Measurements from ENCODE around the gene SLC29A3. TPM values are rescaled to one million over a fixed set of nuclear protein-coding genes. Genes with fewer than 3 reads are reported as not detected.

Gene SLC29A3
- total and polyA plus RNA-seq, 10 of the 15 experiments (the other 5 are each of a cell fraction or from before 2014, with no cell fraction given), result 1.5 to 4.0 (median 2.7) TPM

DNA sequence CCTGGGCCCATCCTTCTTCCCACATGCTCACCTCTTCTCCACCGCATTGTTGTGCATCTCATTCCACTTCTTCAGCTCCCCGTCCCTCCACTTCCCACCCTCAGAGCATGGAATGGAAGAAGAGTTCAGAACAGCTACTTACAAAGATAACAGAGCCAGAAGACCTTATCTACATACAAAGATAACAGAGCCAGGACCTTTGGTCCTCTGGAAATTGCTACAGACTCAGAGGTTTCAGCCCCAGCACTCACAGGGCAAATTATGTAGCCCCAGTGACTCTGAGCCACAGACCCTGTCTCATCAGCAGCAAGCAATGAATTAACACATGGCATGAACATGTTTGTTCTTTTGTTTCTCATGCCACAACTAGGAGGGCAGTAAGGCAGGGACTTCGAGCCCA lies 28.7 kb upstream of the SLC29A3 start:
- H3K9ac ChIP-seq (ENCODE audit: control insufficient read depth, insufficient read depth, low read length), result no peak overlapping the region
- ChIA-PET CTCF (no interaction called here), POLR2A (no interaction called here), SMC1A (ENCODE audit: uncharacterized antibody, unreplicated experiment) (interaction anchor here (0.9 kb wide), 1 partner anchor 88 kb away, joined by 4 read pairs; no protein-coding TSS in a partner anchor), RAD21 (ENCODE audit: unreplicated experiment) (no interaction called here)
- no peak for FAIRE-seq
- WGBS (ENCODE audit: insufficient coverage, insufficient replicate concordance, low lambda C conversion rate, missing lambda C conversion rate), result 39% methylated on average over 3 of the region's 3 CpGs
- in situ Hi-C loops (cut with MboI), result no loop called here
- ATAC-seq, result no peak
- peaks cover 0 to 1% of the 10 kb centered on the region in 2 experiments; a peak in 2 of 4 replicates for H3K27me3 ChIP-seq (replicated peaks in 1 of 2; ENCODE audit: control insufficient read depth in 2 of 2, insufficient read depth in 2 of 2, low read length in 1 of 2)
- no peak overlapping the region for H3K4me2 ChIP-seq (ENCODE audit: control insufficient read depth, insufficient read depth)
- H3K4me3 ChIP-seq, result no peak overlapping the region
- no peaks in the 10 kb centered on the region for H3K36me3 ChIP-seq (ENCODE audit: control insufficient read depth in 2 of 2, insufficient read depth in 2 of 2, low read length in 1 of 2)
- no peak overlapping the region for H3K27ac ChIP-seq (ENCODE audit: control insufficient read depth, insufficient read depth)
- TF ChIP-seq SIX5 (IDR thresholded peaks at IDR 0.05; ENCODE audit: low read depth, low read length, severe bottlenecking) (no peak), RB1 (IDR thresholded peaks at IDR 0.05; ENCODE audit: borderline replicate concordance) (no peak), SPI1 (IDR thresholded peaks at IDR 0.05; ENCODE audit: borderline replicate concordance, insufficient read depth, low read depth, low read length) (no peak), SUZ12 (IDR thresholded peaks at IDR 0.05; ENCODE audit: unreplicated experiment) (no peak), MXI1 (IDR thresholded peaks at IDR 0.05; ENCODE audit: low read depth, low read length) (no peak), WRNIP1 (IDR thresholded peaks at IDR 0.05; ENCODE audit: borderline replicate concordance, low read depth, low read length) (no peak), KLF5 (IDR thresholded peaks at IDR 0.05; ENCODE audit: partially characterized antibody) (no peak), CREB1 (IDR thresholded peaks at IDR 0.05; ENCODE audit: low read depth) (no peak), ATF7 (IDR thresholded peaks at IDR 0.05; ENCODE audit: low read depth) (no peak), PML (IDR thresholded peaks at IDR 0.05; ENCODE audit: low read length) (no peak)
- TF ChIP-seq, protein P1, sequence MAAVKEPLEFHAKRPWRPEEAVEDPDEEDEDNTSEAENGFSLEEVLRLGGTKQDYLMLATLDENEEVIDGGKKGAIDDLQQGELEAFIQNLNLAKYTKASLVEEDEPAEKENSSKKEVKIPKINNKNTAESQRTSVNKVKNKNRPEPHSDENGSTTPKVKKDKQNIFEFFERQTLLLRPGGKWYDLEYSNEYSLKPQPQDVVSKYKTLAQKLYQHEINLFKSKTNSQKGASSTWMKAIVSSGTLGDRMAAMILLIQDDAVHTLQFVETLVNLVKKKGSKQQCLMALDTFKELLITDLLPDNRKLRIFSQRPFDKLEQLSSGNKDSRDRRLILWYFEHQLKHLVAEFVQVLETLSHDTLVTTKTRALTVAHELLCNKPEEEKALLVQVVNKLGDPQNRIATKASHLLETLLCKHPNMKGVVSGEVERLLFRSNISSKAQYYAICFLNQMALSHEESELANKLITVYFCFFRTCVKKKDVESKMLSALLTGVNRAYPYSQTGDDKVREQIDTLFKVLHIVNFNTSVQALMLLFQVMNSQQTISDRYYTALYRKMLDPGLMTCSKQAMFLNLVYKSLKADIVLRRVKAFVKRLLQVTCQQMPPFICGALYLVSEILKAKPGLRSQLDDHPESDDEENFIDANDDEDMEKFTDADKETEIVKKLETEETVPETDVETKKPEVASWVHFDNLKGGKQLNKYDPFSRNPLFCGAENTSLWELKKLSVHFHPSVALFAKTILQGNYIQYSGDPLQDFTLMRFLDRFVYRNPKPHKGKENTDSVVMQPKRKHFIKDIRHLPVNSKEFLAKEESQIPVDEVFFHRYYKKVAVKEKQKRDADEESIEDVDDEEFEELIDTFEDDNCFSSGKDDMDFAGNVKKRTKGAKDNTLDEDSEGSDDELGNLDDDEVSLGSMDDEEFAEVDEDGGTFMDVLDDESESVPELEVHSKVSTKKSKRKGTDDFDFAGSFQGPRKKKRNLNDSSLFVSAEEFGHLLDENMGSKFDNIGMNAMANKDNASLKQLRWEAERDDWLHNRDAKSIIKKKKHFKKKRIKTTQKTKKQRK (IDR thresholded peaks at IDR 0.05; ENCODE audit: low read depth, low read length), result no peak
- TF ChIP-seq, protein P2, sequence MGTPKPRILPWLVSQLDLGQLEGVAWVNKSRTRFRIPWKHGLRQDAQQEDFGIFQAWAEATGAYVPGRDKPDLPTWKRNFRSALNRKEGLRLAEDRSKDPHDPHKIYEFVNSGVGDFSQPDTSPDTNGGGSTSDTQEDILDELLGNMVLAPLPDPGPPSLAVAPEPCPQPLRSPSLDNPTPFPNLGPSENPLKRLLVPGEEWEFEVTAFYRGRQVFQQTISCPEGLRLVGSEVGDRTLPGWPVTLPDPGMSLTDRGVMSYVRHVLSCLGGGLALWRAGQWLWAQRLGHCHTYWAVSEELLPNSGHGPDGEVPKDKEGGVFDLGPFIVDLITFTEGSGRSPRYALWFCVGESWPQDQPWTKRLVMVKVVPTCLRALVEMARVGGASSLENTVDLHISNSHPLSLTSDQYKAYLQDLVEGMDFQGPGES (IDR thresholded peaks at IDR 0.05), result no peak
- TF ChIP-seq, protein P3, sequence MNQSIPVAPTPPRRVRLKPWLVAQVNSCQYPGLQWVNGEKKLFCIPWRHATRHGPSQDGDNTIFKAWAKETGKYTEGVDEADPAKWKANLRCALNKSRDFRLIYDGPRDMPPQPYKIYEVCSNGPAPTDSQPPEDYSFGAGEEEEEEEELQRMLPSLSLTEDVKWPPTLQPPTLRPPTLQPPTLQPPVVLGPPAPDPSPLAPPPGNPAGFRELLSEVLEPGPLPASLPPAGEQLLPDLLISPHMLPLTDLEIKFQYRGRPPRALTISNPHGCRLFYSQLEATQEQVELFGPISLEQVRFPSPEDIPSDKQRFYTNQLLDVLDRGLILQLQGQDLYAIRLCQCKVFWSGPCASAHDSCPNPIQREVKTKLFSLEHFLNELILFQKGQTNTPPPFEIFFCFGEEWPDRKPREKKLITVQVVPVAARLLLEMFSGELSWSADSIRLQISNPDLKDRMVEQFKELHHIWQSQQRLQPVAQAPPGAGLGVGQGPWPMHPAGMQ (IDR thresholded peaks at IDR 0.05; ENCODE audit: borderline replicate concordance), result no peak
- TF ChIP-seq, protein P4, sequence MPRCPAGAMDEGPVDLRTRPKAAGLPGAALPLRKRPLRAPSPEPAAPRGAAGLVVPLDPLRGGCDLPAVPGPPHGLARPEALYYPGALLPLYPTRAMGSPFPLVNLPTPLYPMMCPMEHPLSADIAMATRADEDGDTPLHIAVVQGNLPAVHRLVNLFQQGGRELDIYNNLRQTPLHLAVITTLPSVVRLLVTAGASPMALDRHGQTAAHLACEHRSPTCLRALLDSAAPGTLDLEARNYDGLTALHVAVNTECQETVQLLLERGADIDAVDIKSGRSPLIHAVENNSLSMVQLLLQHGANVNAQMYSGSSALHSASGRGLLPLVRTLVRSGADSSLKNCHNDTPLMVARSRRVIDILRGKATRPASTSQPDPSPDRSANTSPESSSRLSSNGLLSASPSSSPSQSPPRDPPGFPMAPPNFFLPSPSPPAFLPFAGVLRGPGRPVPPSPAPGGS (IDR thresholded peaks at IDR 0.05; ENCODE audit: borderline replicate concordance, insufficient read depth, low read depth, low read length, poor library complexity, severe bottlenecking), result no peak
- H3K4me1 ChIP-seq (ENCODE audit: control insufficient read depth, insufficient read depth, low read length), result no peaks in the 10 kb centered on the region
- no peaks in the 10 kb centered on the region for H3K9me3 ChIP-seq (replicated peaks; ENCODE audit: control insufficient read depth, insufficient read depth, low read length)
- no peaks in the 10 kb centered on the region for H3K79me2 ChIP-seq (ENCODE audit: control insufficient read depth, insufficient read depth, low read length)
- intact Hi-C loops (cut with micrococcal nuclease; ENCODE audit: unreplicated experiment), result no loop called here
- BruUV-seq (replicated peaks), result no TSS peak
- no peak overlapping the region for H2AFZ ChIP-seq (ENCODE audit: control insufficient read depth, low read depth, low read length)
- H4K20me1 ChIP-seq (ENCODE audit: control insufficient read depth, insufficient read depth), result no peaks in the 10 kb centered on the region
- no peak for DNase-seq (ENCODE audit: low read depth, low spot score)

All from GM12878 (cell line).